Measurements from ENCODE around the gene MPI. TPM values are rescaled to one million over a fixed set of nuclear protein-coding genes. Genes with fewer than 3 reads are reported as not detected.

Gene MPI
- total and polyA plus RNA-seq, 4 donors = 16.1 to 38.4 (median 31.9) TPM

- TF ChIP-seq ZBTB33 (IDR thresholded peaks at IDR 0.05) = no peak
Measured at GRCh38 chr15:74902295-74903075, 12.6 kb downstream of the MPI start (continued).

- peaks cover 3 to 22% (median 20%) of the 10 kb centered on the region in 4 donors for H3K4me1 ChIP-seq (ENCODE audit: control insufficient read depth in 4 of 4, insufficient read depth in 4 of 4, low read length in 3 of 4)
- peaks cover 0 to 33% (median 16%) of the 10 kb centered on the region in 4 donors for H3K36me3 ChIP-seq (ENCODE audit: control insufficient read depth in 4 of 4, insufficient read depth in 3 of 4, low read depth in 1 of 4, low read length in 3 of 4)
- 97% methylated on average over 1 of the region's 1 CpG for WGBS
- DNase-seq (ENCODE audit: low spot score) = no peak
- H3K27ac ChIP-seq (ENCODE audit: low read depth in 1 of 2, low read length in 2 of 2) = no peak overlapping the region
- no peak overlapping the region for H3K9ac ChIP-seq (ENCODE audit: low read depth in 1 of 2, low read length in 2 of 2)
- no peaks in the 10 kb centered on the region for H3K27me3 ChIP-seq (ENCODE audit: control insufficient read depth in 4 of 4, insufficient read depth in 4 of 4, low read length in 3 of 4)
- TF ChIP-seq ATF3 (IDR thresholded peaks at IDR 0.05) = no peak
- TF ChIP-seq ZBTB33 (IDR thresholded peaks at IDR 0.05) = no peak
- TF ChIP-seq NR2F2 (IDR thresholded peaks at IDR 0.05) = no peak
- TF ChIP-seq REST (IDR thresholded peaks at IDR 0.05) = no peak
- TF ChIP-seq MAX (IDR thresholded peaks at IDR 0.05) = no peak
- TF ChIP-seq TAF1 (conservative IDR thresholded peaks at IDR 0.05) = no peak
- no peak for TF ChIP-seq YY1 (IDR thresholded peaks at IDR 0.05)
- no peak for TF ChIP-seq HNF4G (IDR thresholded peaks at IDR 0.05)
- TF ChIP-seq HNF4A (conservative IDR thresholded peaks at IDR 0.05) = no peak
- no peak for TF ChIP-seq RXRA (IDR thresholded peaks at IDR 0.05)
- TF ChIP-seq RAD21 (IDR thresholded peaks at IDR 0.05) = no peak
- no peak for TF ChIP-seq FOXA2 (IDR thresholded peaks at IDR 0.05)
- TF ChIP-seq SP1 (IDR thresholded peaks at IDR 0.05) = no peak
- no peaks in the 10 kb centered on the region for H3K9me3 ChIP-seq (ENCODE audit: control insufficient read depth in 4 of 4, low read length in 3 of 4)
- H3K4me3 ChIP-seq (ENCODE audit: low read depth in 1 of 3, low read length in 3 of 3) = no peak overlapping the region
Measured at GRCh38 chr15:74903676-74904075, 13.8 kb downstream of the MPI start.

Measured in liver (tissue), 9 donors.